DMS153 treated with DMSO at 0.1 percent for 48 hours (cell line): ENCODE measurements around the gene TECTA.
"Not testable (repeated sequence)": the region's sequence is repeated elsewhere in the genome, so short reads cannot be mapped to it uniquely, and the experiment has no call there.

ENCODE experiments used
- DNase-seq: peaks from one replicate; lab custom pipeline; 2025; ENCODE audit not compliant: unreplicated experiment; lab: John Stamatoyannopoulos, UW

Gene TECTA

DNA sequence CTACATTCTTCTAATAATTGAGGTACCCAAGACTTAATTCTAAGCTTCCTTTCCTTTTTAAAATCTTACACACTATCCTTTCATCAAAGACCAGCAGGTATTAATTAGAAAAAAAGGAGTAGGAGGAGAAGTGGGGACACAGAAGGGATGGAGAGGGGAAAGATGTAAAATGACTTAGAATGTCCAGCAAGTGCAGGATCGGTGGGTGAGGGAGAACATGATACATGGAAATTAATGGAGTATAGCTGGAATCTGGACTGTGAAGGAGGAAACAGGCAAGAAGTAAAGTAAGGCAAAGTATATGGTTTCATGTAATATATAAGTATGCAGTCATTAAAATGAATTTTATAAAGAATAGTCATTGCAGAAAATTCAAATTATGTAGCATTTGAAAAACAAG, 127.8 kb downstream of the TECTA start:
- DNase-seq: no peak

DNA sequence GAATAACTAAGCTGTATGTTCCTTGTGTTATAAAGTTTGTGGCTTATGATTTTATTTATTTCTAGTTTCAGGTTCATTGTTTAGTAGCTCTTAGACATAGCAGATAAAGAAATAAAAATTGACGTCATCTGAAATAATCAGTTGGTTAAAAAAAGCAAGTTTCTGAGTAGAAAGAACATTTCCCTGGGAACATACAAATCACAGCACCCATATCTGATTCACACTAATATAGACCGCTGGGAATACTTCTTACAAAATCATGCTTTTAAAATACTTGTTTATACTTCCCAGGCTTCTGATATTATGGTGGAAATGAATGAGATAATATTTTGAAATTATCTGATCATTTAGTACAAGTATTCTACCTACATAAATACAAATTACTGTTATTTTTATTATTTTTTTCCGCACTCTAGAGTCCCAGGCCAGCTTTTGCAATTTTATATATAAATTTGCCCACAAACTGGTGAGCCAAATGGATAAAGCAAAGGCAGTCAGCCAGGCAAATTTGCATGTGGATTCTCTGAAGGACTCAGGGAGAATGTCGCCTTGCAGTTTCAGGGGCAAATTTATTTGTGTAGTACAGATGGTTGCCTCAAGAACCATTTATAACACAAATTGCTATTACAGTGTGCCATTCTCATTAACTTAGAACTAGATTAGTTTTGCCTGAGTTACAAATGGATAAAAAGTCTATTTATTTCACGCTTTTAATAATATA, 128.6 kb downstream of the TECTA start:
- no peak for DNase-seq

DNA sequence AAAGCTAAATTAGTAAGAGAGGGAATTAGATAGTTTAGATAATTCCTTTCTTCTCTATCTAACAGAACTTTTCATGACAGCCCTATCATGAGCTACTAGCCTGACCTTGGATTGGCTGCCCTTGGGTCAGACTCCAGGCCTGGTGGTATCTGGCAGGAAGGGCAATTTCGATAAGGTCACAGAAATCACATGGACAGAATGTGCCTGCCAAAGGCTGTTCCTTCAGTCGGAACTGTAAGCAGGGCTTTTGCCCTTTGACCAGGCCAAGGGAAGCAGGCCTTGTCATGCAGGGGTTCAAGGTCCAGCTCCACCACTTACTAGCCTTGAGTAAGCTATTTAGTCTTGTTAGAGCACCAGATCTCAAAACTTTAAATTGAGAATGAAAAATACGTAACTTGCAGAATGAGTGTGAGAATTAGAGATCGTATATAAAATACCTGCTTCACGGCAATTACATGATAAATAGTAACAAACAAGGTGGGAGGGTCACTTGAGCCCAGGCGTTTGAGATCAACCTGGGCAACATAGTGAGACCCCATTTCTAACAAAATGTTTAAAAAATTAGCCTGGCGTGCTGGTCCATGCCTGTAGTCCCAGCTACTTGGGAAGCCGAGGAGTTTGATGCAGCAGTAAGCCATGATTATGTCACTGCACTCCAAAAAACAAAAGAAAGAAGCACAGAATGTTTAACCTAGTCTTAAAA, 130.7 kb downstream of the TECTA start:
- no peak for DNase-seq

DNA sequence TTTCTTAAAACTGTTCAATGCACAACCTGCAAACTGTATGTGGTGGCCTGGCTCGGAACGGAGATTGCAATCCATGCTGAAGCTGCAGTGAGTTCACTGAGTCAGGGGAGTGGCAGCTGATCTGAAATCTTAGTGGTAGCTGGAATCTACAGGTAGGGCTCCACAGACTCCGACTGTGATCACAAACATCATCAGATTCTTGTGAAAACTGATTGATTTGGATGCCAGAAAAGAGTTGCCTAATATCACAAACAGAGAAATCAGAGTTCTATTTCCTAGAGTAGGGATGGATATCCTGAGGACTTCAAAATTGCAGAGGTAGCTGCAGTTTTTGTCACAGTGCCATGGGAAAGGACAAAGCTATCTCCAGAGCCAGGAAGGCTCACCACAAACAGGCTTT, 134.0 kb downstream of the TECTA start:
- DNase-seq: no peak

DNA sequence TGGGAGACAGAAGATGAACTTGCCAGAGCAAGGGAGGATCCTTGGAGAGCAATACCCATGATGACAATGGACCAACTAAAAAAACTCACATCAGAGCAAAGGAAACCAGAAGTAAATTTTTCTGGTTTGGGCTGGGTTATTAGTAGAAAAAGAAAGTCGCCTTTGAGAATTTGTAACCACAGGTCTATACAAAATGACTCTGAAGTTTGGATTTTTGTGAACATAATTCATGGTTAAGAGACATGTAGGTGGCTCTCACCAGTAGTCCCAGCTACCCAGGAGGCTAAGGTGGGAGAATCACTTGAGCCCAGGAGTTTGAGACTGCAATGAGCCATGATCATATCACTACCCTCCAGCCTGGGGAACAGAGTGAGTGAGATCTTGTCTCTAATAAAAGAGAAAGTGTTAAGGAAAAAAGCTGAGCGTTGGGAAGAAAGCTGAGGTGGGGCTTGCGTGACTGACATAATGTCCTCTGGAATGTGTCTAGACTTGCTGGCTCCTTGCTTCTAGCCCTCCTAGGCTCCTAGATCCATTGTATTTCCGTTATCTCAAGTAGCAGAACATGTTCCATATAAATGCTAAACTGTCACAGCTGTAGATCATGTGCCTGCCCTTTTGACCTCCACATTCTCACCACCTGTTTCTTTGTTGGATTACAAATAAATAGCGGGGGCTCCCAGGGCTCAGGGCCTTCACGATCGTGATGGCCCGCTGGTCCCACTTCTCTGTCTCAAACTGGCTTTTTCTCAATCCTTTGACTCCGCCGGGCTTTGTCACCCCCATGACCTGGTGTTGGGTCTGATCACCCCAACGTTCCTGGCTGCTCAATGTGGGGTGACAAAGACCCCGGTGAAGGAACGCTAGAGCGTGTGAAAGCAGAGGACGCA, 135.3 kb downstream of the TECTA start:
- DNase-seq: no peak

DNA sequence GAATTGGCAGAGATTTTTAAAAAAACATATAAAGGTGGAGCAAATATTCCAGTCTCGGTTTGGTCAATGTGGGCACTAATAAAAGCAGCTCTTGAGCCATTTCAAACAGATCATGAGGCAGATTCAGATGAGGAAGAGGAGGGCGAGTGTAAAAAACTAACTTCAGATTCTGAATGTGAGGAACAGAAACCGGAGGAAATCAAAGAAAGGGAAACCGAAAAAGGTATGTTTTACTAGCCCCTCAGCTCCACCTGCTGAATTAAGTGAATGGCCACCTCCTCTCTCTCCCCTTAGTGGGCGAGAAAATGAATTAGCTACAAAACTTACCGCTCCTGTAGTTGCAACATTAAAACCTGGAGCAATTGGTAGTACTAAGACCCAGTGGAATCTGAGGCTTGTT, 136.2 kb downstream of the TECTA start:
- DNase-seq: not testable (repeated sequence)

DNA sequence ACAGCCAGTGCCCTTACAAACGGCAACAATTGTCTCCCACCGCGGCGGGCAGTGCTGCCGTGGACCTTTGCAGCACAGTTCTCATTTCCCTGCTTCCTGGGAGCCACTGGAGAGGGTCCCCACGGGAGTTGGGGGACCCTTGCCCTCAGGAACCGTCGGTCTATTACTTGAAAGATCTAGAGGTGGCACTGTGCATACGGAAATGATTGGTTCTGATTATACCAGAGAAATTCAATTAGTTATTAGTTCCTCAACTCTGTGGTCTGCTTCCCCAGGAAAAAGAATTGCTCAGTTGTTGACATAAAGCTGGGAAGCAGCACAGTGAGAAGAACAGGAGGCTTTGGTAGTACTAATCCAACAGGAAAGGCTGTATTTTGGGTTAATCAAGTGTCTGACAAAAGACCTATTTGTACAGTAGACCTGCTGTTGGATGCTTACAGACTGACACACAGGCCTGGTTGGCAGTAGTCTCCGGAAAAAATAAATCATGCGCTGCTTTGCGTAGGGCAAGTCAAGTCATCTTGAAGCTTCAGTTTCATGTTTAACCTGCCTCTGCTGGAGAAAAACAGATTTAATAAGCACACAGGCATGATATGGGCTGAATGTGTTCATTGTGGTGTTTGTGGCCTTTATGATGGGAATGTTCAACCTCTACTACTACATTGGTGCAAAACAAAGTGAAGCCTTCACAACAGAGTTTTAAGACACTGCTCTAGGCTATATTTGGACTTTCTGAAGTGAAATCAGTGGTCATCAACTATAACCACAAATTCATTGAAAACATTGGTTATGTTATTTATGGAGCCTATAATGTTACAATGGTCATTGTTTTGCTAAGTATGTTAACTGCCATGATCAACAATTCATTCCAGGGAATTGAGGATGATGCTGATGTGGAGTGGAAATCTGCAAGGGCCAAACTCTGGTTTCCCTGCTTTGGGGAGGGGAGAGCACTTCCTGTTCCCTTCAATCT, 136.9 kb downstream of the TECTA start:
- peak; percentile 4 for DNase-seq

DNA sequence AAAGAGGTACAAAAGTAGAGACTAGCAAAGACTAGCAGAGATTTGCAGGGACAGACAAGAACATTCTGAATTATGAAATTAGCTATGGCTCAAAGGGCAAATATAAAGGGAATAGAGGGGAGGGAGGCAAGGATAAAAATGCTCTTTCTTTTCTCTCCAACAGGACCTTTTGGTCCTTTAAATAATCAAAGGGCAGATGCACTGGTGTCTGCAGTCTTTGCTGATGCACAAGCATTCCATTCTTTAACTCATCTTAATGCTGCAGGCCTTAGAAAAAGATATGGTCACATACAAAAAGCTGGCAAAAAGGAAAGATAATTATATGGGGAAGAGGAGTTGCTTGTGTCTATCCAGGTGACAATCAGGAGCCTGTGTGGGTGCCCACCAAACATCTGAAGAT, 137.9 kb downstream of the TECTA start:
- DNase-seq: no peak

DNA sequence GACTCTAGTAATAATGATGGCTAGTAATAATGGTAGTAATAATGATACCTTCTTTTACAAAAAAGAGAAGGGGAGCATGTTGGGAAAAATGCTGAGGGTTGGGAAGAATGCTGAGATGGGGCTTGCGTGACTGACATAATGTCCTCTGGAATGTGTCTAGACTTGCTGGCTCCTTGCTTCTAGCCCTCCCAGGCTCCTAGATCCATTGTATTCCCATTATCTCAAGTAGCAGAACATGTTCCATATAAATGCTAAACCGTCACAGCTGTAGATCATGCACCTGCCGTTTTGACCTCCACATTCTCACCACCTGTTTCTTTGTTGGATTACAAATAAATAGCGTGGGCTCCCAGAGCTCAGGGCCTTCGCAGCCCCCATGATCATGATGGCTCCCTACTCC, 139.0 kb downstream of the TECTA start:
- DNase-seq: not testable (repeated sequence)

DNA sequence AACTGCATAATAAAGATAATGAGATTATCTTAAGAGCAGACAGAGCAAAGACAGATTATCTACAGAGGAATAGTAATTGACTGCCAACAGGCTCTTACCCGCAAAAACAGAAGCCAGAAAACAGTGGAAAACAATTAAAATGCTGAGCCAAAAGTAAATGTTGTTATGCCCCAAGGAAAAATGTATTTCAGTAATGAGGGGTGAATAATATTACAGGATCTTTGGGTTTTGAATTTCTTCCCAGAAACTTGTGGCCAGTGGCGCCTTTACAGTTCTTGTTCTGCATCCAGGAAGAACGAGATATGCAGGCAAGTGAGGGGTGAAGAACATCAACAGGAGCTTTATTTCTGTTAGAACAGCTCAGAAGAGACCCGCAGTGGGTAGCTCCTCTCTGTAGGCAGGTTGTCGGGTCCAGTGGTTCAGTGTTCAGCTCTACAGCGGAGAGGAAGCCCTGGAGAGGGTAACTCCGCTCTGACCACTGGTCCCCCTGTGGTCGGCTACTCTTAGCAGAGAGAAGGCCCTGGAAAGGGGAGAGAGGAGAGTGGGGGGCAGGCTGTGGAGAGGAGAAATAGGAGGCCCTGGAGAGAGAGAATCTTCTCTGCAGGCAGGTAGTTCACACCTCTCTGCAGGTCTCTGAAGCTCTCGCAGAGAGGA, 139.7 kb downstream of the TECTA start:
- no peak for DNase-seq
